GM10266 (cell line): Measurements from ENCODE around the gene ZNF761.
A peak's percentile ranks its signal among the peaks of the same experiment; 100 is the strongest.

Source experiments
- DNase-seq: peaks from one replicate; pipeline ENCODE4 v3.0.0; 2012; ENCODE audit errors: extremely low spot score
- TF ChIP-seq, protein P1 (sequence below): IDR thresholded peaks from 2 replicates; pipeline ENCODE4 v1.5.1; 2012; ENCODE audit warnings: mild to moderate bottlenecking, low read depth; ENCODE audit not compliant: control insufficient read depth, insufficient read depth; ENCODE audit errors: missing control alignments

The ZNF761 gene

DNA sequence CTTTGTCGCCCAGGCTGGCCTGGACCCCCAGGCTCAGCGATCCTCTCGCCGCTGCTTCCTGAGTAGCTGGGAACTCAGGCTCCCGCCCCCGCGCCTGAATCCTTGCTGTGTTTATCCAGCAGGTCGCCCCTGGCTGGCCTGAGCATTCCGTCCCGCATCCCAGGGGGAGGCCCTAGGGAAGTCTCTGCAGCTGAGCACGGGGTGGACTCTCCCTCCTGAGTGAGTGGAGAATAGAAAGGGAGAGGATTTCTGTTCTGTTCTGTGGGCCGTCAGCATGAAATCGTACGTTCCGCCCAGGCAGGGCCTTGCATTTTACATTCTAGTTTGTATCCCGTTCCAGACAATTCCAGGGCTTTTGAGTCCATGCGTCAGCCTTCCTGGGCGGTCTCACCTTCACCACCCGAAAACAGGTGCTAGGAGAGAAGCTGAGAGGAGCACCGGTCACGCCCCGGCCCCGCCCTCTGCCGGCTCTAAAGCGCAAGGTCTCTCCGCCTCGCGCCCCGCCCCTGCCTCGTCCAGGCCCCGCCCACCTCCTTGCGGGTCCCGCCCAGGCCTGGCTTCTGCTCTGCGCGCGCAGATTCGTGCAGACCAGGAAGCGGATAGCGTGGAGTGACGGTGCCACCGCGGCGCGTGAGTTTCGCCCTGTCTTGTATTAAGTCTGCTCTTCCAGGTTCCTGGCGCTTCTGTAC is at the start of gene ZNF761:
TSS of gene ZNF761 (plus strand) at position 586 of the 689 bp plus-strand sequence. CDS start 15,285 bp downstream, outside the sequence.
- TF ChIP-seq, protein P1, sequence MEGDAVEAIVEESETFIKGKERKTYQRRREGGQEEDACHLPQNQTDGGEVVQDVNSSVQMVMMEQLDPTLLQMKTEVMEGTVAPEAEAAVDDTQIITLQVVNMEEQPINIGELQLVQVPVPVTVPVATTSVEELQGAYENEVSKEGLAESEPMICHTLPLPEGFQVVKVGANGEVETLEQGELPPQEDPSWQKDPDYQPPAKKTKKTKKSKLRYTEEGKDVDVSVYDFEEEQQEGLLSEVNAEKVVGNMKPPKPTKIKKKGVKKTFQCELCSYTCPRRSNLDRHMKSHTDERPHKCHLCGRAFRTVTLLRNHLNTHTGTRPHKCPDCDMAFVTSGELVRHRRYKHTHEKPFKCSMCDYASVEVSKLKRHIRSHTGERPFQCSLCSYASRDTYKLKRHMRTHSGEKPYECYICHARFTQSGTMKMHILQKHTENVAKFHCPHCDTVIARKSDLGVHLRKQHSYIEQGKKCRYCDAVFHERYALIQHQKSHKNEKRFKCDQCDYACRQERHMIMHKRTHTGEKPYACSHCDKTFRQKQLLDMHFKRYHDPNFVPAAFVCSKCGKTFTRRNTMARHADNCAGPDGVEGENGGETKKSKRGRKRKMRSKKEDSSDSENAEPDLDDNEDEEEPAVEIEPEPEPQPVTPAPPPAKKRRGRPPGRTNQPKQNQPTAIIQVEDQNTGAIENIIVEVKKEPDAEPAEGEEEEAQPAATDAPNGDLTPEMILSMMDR, result peak; percentile 28
- peak; percentile 91 for DNase-seq

DNA sequence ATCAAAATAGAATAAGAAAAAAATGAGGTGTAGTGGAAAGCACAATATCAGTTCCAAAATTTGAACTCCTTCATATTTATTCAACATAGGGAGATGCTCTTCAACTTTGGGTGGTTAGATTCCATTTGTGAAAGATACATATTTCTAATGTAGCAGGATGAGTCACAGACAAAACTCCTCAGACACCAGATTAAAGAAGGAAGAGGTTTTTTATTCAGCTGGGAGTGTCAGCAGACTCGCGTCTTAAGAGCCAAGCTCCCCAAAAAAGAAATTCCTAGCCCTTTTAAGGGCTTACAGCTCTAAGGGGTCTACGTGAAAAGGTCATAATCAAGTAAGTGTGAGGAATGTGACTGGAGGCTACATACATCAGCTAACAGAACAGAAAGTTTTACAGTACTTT is 43.6 kb upstream of the ZNF761 start:
- TF ChIP-seq, protein P1, result no peak
- DNase-seq, result no peak

DNA sequence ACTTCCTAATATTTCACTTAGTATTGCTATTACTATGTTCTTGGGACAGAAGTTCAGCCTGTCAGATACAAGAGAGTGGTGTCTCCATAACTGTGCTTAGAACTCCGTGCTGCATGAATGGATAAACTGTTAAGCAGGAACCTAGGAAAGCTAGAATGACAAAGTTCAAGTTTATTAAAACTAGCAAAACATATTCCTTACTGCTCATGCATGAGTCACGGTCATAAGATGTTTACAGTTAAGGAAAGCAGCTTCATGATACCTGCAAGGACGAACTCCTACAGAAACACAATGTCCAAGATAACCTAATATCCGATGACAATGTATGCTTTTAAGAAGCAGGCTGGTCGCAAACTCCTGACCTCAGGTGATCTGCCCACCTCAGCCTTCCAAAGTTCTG is 42.9 kb upstream of the ZNF761 start:
- TF ChIP-seq, protein P1, result no peak
- no peak for DNase-seq

DNA sequence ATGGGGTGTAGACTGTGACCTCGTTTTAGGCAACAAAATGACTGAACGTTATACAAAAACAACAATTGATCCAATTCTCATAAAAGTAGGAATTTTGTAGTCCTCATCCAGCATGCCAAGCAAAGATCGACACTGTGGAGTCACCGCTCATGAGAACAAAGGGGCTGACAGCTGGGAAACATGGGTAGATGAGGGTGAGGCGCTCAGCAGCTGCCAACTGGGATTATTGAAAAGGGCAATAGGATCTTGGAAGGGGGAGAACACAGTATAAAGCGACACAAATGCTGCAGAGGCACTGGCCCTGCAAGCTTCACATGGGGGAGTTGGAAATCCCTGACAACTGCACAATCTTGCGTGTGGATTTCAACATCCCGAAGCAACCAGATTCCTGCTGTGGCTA is 42.2 kb upstream of the ZNF761 start:
- TF ChIP-seq, protein P1, result no peak
- no peak for DNase-seq

DNA sequence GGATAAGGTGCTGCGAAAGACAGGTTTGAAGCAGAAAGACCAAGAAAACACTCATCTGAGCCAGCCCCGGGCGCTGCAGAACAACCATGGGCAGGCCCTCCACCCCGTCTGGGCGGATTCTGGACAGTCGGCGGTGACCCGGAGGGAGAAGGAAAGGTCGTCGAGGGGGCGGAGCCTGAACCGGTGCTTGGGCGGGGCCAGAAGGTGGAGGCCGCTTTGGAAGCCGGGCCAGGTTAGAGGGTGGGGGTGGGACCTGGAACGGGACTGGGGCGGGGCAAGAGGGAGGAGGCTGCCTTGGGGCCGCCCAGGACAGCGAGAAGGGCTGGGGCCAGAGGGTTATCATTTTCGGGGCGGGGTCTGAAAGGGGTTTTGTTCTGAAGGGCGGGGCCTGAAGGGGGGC is 41.8 kb upstream of the ZNF761 start:
- DNase-seq, result no peak
- TF ChIP-seq, protein P1, result no peak

DNA sequence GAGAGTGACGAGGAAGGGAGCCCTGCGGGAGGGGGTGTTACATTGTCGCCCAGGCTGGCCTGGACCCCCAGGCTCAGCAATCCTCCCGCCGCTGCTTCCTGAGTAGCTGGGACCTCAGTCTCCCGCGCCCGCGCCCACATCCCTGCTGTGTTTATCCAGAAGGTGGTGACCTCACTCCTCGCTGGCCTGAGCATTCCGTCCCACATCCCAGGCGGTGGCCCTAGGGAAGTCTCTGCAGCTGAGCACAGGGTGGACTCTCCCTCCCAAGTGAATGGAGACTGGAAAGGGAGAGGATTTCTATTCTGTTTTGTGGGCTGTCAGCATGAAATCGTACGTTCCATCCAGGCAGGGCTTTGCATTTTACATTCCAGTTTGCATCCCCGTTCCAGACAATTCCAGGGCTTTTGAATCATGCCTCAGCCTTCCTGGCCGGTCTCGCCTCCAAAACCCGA is 37.2 kb upstream of the ZNF761 start:
- TF ChIP-seq, protein P1, result no peak
- DNase-seq, result no peak
